IPS-15b (cell line): Measurements from ENCODE around the gene ARHGEF11.
"Not testable (repeated sequence)": the region's sequence is repeated elsewhere in the genome, so short reads cannot be mapped to it uniquely, and the experiment has no call there.

Experiments used
- H3K27me3 ChIP-seq: one replicate; pipeline ENCODE4 v1.6.1; 2013; ENCODE audit warnings: low read length; ENCODE audit not compliant: control insufficient read depth, insufficient read depth
- H3K36me3 ChIP-seq: one replicate; pipeline ENCODE4 v1.6.1; 2013; ENCODE audit warnings: low read length; ENCODE audit not compliant: control insufficient read depth, insufficient read depth
- H3K4me1 ChIP-seq: one replicate; pipeline ENCODE4 v1.6.1; 2013; ENCODE audit warnings: mild to moderate bottlenecking, low read length; ENCODE audit not compliant: control insufficient read depth, insufficient read depth
- H3K4me3 ChIP-seq: one replicate; pipeline ENCODE4 v1.5.1; 2013; ENCODE audit warnings: low read depth, low read length
- H3K9ac ChIP-seq: one replicate; pipeline ENCODE4 v1.6.1; 2013; ENCODE audit warnings: low read depth, mild to moderate bottlenecking, low read length
- H3K9me3 ChIP-seq: one replicate; pipeline ENCODE4 v1.6.1; 2013; ENCODE audit warnings: mild to moderate bottlenecking, low read length; ENCODE audit not compliant: control insufficient read depth, insufficient read depth

ARHGEF11 gene

GRCh38 chr1:157085421-157085820 is 39.9 kb upstream of the ARHGEF11 start:
- peaks cover 4% of the 10 kb centered on the region for H3K4me1 ChIP-seq

DNA sequence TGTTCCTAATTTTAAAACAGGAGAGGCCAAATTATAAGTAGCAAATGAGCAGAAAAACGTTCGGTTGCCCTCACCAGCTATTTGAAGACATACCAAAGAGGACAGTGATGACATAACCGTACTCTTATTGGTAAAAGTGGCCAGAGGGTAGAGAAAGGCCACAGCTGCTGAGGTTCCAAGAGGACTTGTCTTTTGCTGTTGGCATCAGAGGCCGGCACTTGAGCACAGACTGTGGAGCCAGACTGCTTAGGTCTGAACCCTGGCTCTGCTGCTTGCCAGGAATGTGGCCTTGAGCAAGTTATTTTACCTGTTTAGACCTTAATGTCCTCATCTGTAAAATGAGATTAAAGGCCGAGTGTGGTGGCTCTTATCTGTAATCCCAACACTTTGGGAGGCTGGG is 39.2 kb upstream of the ARHGEF11 start:
- H3K9me3 ChIP-seq: no peaks in the 10 kb centered on the region
- no peaks in the 10 kb centered on the region for H3K27me3 ChIP-seq
- H3K4me3 ChIP-seq: no peak overlapping the region
- H3K36me3 ChIP-seq: no peaks in the 10 kb centered on the region
- peaks cover 4% of the 10 kb centered on the region for H3K4me1 ChIP-seq
- H3K9ac ChIP-seq: no peak overlapping the region

More at GRCh38 chr1:157085421-157085820, 39.9 kb upstream of the ARHGEF11 start:
- Histone ChIP-seq H3K9ac (no peak overlapping the region), H3K36me3 (no peaks in the 10 kb centered on the region), H3K4me3 (no peak overlapping the region), H3K27me3 (no peaks in the 10 kb centered on the region), H3K9me3 (no peaks in the 10 kb centered on the region)

DNA sequence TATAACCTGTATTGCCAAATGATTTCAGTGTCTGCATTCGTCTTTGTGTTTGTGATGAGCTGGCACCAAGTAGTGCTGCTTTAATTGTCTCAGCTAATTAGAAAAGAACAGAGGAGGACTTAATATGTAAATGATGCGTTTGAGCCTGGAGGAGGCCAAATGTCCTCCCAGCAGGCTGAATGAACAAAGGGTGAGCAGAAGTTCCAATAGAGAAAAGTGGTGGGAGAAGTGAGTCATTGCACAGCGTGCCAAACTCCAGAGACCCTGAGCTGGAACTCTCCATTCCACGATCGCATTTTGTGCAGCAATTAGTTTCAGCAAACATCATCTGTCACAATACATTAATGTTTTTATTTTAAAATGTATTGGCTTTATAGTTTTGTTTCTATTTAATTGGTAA is 36.2 kb upstream of the ARHGEF11 start:
- Histone ChIP-seq H3K4me3 (no peak overlapping the region), H3K9me3 (no peaks in the 10 kb centered on the region), H3K36me3 (no peaks in the 10 kb centered on the region), H3K4me1 (peaks cover 3% of the 10 kb centered on the region), H3K9ac (no peak overlapping the region), H3K27me3 (no peaks in the 10 kb centered on the region)

DNA sequence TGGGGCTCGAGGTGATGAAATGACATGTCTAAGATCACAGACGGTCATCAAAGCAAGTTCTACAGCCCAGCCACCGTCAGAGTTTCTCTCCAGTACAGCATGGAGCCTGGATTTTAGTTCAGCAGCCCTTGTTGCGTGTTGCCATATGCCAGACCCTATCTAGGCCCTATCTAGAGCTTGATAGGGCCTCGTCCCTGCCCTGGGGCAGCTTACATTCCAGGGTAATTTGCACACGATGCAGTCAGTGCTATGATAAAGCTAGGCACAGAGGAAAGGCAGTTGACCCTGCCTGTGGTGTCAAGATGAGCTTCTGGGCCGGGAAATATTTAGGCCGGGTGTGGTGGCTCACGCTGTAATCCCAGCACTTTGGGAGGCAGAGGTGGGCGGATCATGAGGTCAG is 35.2 kb upstream of the ARHGEF11 start:
- no peak overlapping the region for H3K4me3 ChIP-seq
- no peaks in the 10 kb centered on the region for H3K27me3 ChIP-seq
- no peaks in the 10 kb centered on the region for H3K36me3 ChIP-seq
- H3K4me1 ChIP-seq: no peaks in the 10 kb centered on the region
- no peak overlapping the region for H3K9ac ChIP-seq
- no peaks in the 10 kb centered on the region for H3K9me3 ChIP-seq

GRCh38 chr1:157077394-157077793 is 31.9 kb upstream of the ARHGEF11 start:
- Histone ChIP-seq H3K36me3 (no peaks in the 10 kb centered on the region), H3K4me1 (no peaks in the 10 kb centered on the region), H3K27me3 (peaks cover 3% of the 10 kb centered on the region), H3K4me3 (no peak overlapping the region), H3K9ac (no peak overlapping the region), H3K9me3 (no peaks in the 10 kb centered on the region)

DNA sequence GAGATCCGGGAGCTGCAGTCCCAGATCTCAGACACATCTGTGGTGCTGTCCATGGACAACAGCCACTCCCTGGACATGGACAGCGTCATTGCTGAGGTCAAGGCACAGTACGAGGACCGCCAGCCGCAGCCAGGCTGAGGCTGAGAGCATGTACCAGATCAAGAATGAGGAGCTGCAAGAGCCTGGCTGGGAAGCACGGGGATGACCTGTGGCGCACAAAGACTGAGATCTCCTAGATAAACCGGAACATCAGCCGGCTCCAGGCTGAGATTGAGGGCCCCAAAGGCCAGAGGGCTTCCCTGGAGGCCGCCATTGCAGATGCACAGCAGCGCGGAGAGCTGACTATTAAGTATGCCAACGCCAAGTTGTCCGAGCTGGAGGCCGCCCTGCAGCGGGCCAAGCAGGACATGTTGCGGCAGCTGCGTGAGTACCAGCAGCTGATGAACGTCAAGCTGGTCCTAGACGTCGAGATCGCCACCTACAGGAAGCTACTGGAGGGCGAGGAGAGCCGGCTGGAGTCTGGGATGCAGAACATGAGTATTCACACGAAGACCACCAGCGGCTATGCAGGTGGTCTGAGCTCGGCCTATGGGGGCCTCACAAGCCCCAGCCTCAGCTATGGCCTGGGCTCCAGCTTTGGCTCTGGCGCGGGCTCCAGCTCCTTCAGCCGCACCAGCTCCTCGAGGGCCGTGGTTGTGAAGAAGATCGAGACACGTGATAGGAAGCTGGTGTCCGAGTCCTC is 28.6 kb upstream of the ARHGEF11 start:
- Histone ChIP-seq H3K9me3 (no peaks in the 10 kb centered on the region), H3K4me1 (peaks cover 2% of the 10 kb centered on the region), H3K9ac (no peak overlapping the region), H3K4me3 (no peak overlapping the region), H3K27me3 (peaks cover 3% of the 10 kb centered on the region), H3K36me3 (no peaks in the 10 kb centered on the region)

- peaks cover 2% of the 10 kb centered on the region for H3K4me1 ChIP-seq
- no peaks in the 10 kb centered on the region for H3K9me3 ChIP-seq
- peaks cover 3% of the 10 kb centered on the region for H3K27me3 ChIP-seq
- no peak overlapping the region for H3K9ac ChIP-seq
- no peaks in the 10 kb centered on the region for H3K36me3 ChIP-seq
- no peak overlapping the region for H3K4me3 ChIP-seq
These were observed 24.1 kb upstream of the ARHGEF11 start for GRCh38 chr1:157069601-157070000.

- H3K36me3 ChIP-seq, H3K4me1 ChIP-seq, H3K4me3 ChIP-seq, H3K9me3 ChIP-seq, H3K27me3 ChIP-seq, H3K9ac ChIP-seq: not testable (repeated sequence)
These were observed 13.7 kb upstream of the ARHGEF11 start for GRCh38 chr1:157059241-157059640.

DNA sequence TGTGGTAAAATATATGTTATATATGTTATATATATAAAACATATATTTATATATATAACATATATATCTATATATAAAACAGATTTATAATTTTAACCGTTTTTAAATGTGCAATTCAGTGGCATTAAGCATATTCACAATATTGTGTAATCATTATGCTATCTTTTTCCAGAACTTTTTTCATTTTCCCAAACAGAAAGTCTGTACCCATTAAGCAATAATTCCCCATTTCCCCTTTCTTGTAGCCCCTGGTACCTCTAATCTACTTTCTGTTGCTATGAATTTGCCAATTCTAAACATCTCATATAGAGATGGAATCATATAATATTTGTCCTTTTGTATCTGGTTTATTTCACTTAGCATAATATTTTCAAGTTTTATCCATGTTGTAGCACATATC is 10.7 kb upstream of the ARHGEF11 start:
- Histone ChIP-seq H3K36me3 (no peaks in the 10 kb centered on the region), H3K9ac (no peak overlapping the region), H3K9me3 (no peaks in the 10 kb centered on the region), H3K4me3 (no peak overlapping the region), H3K4me1 (no peaks in the 10 kb centered on the region), H3K27me3 (no peaks in the 10 kb centered on the region)

DNA sequence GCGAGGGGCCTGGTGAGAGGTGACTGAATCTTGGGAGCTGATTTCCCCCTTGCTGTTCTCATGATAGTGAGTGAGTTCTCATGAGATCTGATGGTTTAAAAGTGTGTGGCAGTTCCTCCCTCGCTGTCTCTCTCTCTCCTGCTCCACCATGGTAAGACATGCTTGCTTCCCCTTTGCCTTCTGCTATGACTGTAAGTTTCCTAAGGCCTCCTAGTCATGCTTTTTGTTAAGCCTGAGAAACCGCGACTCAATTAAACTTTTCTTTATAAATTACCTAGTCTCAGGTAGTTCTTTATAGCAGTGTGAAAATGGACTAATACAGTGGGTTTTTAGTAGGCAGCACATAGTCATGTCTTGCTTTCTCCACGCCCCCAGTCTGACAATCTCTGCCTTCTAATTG is 10.2 kb upstream of the ARHGEF11 start:
- H3K27me3 ChIP-seq, H3K9me3 ChIP-seq, H3K36me3 ChIP-seq, H3K4me3 ChIP-seq, H3K9ac ChIP-seq, H3K4me1 ChIP-seq: not testable (repeated sequence)

- Histone ChIP-seq H3K9me3 (no peaks in the 10 kb centered on the region), H3K4me3 (no peak overlapping the region), H3K9ac (no peak overlapping the region), H3K36me3 (no peaks in the 10 kb centered on the region), H3K4me1 (peaks cover 3% of the 10 kb centered on the region), H3K27me3 (no peaks in the 10 kb centered on the region)
These were observed 5.3 kb upstream of the ARHGEF11 start for GRCh38 chr1:157050836-157051235.

DNA sequence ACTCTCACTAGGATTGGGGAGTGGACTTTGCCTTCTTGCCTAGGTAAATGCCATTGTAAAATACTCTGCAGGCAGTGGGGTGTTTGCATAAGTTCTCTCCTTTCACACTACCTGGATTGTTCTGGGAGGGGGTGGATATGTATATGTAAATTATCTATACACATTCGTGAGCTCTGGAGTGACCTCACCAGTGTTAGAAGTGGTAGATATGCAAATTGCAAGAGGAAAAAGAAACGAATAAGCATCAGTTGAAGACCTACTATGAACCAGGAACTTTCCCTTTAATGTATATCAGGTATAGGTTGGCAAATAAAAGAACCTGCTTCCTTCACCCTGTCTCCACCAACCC is 1.5 kb upstream of the ARHGEF11 start:
- H3K4me3 ChIP-seq: peak overlapping the region; percentile 27
- H3K36me3 ChIP-seq: no peaks in the 10 kb centered on the region
- no peak overlapping the region for H3K9ac ChIP-seq
- no peaks in the 10 kb centered on the region for H3K9me3 ChIP-seq
- no peaks in the 10 kb centered on the region for H3K27me3 ChIP-seq
- peaks cover 22% of the 10 kb centered on the region for H3K4me1 ChIP-seq
